Neuronal stem cell (in vitro differentiated cells): Measurements from ENCODE around the gene ARSD.
"Not testable (repeated sequence)": the region's sequence is repeated elsewhere in the genome, so short reads cannot be mapped to it uniquely, and the experiment has no call there.

Source experiments
- DNase-seq: peaks from one replicate; pipeline ENCODE4 v3.0.0-alpha.2; 2013; ENCODE audit warnings: low spot score
- H2AFZ ChIP-seq: one replicate; pipeline ENCODE4 v1.6.1; 2013; ENCODE audit warnings: mild to moderate bottlenecking, low read length, inconsistent platforms
- H2AK5ac ChIP-seq: 2 replicates; pipeline ENCODE4 v1.6.1; 2013; ENCODE audit warnings: low read depth, mild to moderate bottlenecking, inconsistent platforms, low read length, moderate library complexity, mixed read lengths
- H2BK120ac ChIP-seq: 2 replicates; pipeline ENCODE4 v1.6.1; 2013; ENCODE audit warnings: low read depth, mild to moderate bottlenecking, inconsistent platforms, low read length, moderate library complexity, mixed read lengths
- H2BK12ac ChIP-seq: one replicate; pipeline ENCODE4 v1.6.1; 2013; ENCODE audit warnings: low read length, inconsistent platforms
- H2BK15ac ChIP-seq: 2 replicates; pipeline ENCODE4 v1.6.1; 2013; ENCODE audit warnings: mild to moderate bottlenecking, low read length, inconsistent platforms, mixed read lengths
- H2BK5ac ChIP-seq: one replicate; pipeline ENCODE4 v1.6.1; 2013; ENCODE audit warnings: inconsistent platforms, mild to moderate bottlenecking, low read length, moderate library complexity
- H3K14ac ChIP-seq: one replicate; pipeline ENCODE4 v1.6.1; 2013; ENCODE audit warnings: low read length, inconsistent platforms
- H3K18ac ChIP-seq: 2 replicates; pipeline ENCODE4 v1.6.1; 2013; ENCODE audit warnings: low read length, inconsistent platforms
- H3K23ac ChIP-seq: 2 replicates; pipeline ENCODE4 v1.6.1; 2013; ENCODE audit warnings: low read depth, mild to moderate bottlenecking, mixed read lengths, low read length, inconsistent platforms; ENCODE audit not compliant: poor library complexity
- H3K27ac ChIP-seq: replicated peaks from 3 replicates; pipeline ENCODE4 v1.5.1; 2013; ENCODE audit warnings: low read length, inconsistent platforms
- H3K27me3 ChIP-seq, 3 experiments: 2 replicates each; pipeline ENCODE4 v1.6.1; 2013; ENCODE audit warnings: low read length in 3 of 3, mild to moderate bottlenecking in 2 of 3, inconsistent platforms in 1 of 3, low read depth in 1 of 3, mixed read lengths in 1 of 3, moderate library complexity in 1 of 3; ENCODE audit not compliant: control insufficient read depth in 3 of 3, insufficient read depth in 3 of 3
- H3K36me3 ChIP-seq, 2 donors: replicated peaks in 1 of 2; 2 replicates each; pipeline ENCODE4 v1.6.1; 2013; ENCODE audit warnings: low read length in 2 of 2; ENCODE audit not compliant: control insufficient read depth in 2 of 2, insufficient read depth in 2 of 2
- H3K4ac ChIP-seq: 2 replicates; pipeline ENCODE4 v1.6.1; 2013; ENCODE audit warnings: inconsistent platforms, mild to moderate bottlenecking, low read length, moderate library complexity
- H3K4me1 ChIP-seq, 2 donors: 1 replicate in 1 of 2; 2 replicates in 1 of 2; pipeline ENCODE4 v1.6.1; 2013; ENCODE audit warnings: low read length in 2 of 2, low read depth in 1 of 2; ENCODE audit not compliant: control insufficient read depth in 2 of 2, insufficient read depth in 1 of 2
- H3K4me2 ChIP-seq: one replicate; pipeline ENCODE4 v1.6.1; 2013; ENCODE audit warnings: mild to moderate bottlenecking, low read length, inconsistent platforms; ENCODE audit not compliant: insufficient read depth, poor library complexity, severe bottlenecking
- H3K4me3 ChIP-seq, 2 donors: 2 replicates each; pipeline ENCODE4 v1.5.1; 2013; ENCODE audit warnings: low read length in 2 of 2, mild to moderate bottlenecking in 2 of 2, inconsistent platforms in 1 of 2, moderate library complexity in 1 of 2
- H3K79me1 ChIP-seq: one replicate; pipeline ENCODE4 v1.6.1; 2013; ENCODE audit warnings: low read depth, mild to moderate bottlenecking, inconsistent platforms, low read length, moderate library complexity
- H3K9ac ChIP-seq: one replicate; pipeline ENCODE4 v1.6.1; 2013; ENCODE audit warnings: mild to moderate bottlenecking, low read depth, low read length, inconsistent platforms; ENCODE audit not compliant: poor library complexity
- H3K9me3 ChIP-seq, 2 donors: replicated peaks in 1 of 2; 2 replicates each; pipeline versions ENCODE3 to v1.6.1; 2013; ENCODE audit warnings: low read length in 2 of 2, mild to moderate bottlenecking in 2 of 2, inconsistent platforms in 1 of 2, low read depth in 1 of 2, mixed read lengths in 1 of 2, moderate library complexity in 1 of 2; ENCODE audit not compliant: control insufficient read depth in 2 of 2, insufficient read depth in 1 of 2
- H4K8ac ChIP-seq: one replicate; pipeline ENCODE4 v1.6.1; 2013; ENCODE audit warnings: low read depth, mild to moderate bottlenecking, inconsistent platforms, low read length, moderate library complexity
- H4K91ac ChIP-seq: one replicate; pipeline ENCODE4 v1.6.1; 2013; ENCODE audit warnings: low read length, low read depth, mild to moderate bottlenecking, inconsistent platforms; ENCODE audit not compliant: poor library complexity
- WGBS, 2 donors: extraction: QIAGEN DNeasy Blood & Tissue Kit; methylation state at CpG; one replicate each; pipeline ENCODE4 v1.1.7; 2013; ENCODE audit warnings: missing lambda C conversion rate in 2 of 2, mixed read lengths in 1 of 2; ENCODE audit not compliant: insufficient read length in 2 of 2, insufficient replicate concordance in 1 of 2; ENCODE audit errors: extremely low coverage in 2 of 2; 5-methylcytosine and 5-hydroxymethylcytosine counted together

The ARSD gene

DNA sequence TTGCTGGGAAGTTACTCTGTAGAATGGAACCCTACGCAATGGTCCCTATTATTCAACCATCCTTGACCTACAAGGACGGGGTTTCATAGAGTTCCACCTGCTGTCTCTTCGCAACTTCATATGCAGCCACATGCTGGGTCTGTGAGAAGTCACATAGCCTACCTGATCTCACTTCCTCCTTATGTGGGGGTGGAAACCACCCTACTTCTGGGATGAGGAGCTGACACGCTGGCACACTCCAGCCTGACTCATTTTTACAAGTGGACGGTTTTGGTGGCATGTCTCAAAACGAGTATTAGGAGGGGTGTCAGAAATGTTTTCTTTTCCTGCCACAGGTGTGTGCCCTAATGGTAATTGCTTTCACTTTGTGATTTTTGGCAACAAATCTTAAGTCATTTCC, 36.8 kb upstream of the ARSD start:
- Histone ChIP-seq H3K79me1 (no peaks in the 10 kb centered on the region), H3K18ac (no peak overlapping the region), H2AFZ (no peak overlapping the region), H4K91ac (no peak overlapping the region), H3K14ac (no peak overlapping the region), H2BK15ac (no peak overlapping the region), H3K4me1 (peaks cover 0 to 9% of the 10 kb centered on the region in 2 donors), H3K4me2 (no peak overlapping the region), H3K27me3 (no peaks in the 10 kb centered on the region), H2BK5ac (no peak overlapping the region), H3K4ac (no peak overlapping the region), H3K4me3 (no peak overlapping the region), H3K23ac (no peak overlapping the region), H3K9me3 (no peaks in the 10 kb centered on the region), H2AK5ac (no peak overlapping the region), H3K36me3 (no peaks in the 10 kb centered on the region), H3K27ac (no peak overlapping the region), H2BK120ac (no peak overlapping the region), H2BK12ac (no peak overlapping the region), H3K9ac (no peak overlapping the region), H4K8ac (no peak overlapping the region)
- DNase-seq: no peak
- no CpG with 5 or more reads among the region's 6 CpGs for whole genome bisulfite sequencing, 2 donors

DNA sequence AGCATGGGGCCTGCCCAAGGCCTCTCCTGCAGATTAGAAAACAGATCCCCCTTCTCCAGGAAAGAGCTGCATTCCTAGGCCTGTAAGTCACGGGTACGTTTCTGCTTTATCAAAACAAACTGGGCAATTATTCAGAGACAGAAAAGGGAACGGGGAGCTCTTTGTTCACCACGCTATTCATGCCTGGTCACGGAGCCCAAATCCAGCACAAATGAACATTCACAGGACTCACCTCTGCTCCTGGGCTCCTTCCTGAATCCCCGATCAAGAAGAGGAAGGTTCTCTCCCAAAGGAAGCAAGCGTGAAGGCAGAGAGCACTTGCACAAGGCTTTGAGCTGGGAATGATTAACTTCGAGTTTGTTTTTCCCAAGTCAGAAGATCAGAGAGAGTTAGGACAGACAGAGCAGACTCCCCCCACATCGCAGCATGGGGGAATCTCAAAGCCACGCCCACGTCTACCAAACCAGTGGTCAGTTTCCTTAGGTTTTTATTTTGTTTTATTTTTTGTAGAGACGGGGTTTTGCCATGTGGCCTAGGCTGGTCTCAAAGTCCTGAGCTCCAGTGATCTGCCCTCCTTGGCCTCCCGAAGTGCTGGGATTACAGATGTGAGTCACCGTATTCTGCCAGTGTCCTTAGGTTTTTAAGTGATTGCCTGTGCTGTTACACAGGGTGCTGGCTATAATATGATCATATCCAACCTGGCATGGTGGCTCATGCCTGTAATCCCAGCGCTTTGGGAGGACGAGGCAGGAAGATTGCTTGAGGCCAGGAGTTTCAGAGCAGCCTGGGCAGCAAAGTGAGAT, 35.1 kb upstream of the ARSD start:
- peak overlapping the region; percentile 61 for H3K27ac ChIP-seq
- WGBS, 2 donors: no CpG with 5 or more reads among the region's 16 CpGs
- H2BK5ac ChIP-seq: not testable (repeated sequence)

DNA sequence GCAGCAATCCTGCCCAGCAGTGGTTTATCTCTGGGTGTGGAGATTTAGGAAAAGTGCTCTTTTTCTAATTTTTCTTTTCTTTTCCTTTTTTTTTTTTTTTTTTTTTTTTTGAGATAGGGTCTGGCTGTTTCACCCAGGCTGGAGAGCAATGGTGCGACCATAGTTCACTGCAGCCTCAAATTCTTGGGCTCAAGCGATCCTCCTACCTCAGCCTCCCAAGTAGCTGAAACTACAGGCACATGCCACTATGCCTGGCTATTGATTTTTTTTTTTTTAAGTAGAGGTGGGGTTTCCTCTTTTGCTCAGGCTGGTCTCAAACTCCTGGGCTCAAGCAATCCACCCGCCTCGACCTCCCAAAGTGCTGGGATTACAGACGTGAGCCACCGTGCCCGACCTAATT, 34.3 kb upstream of the ARSD start:
- H3K4me1 ChIP-seq, H3K18ac ChIP-seq, DNase-seq, H3K27me3 ChIP-seq, H3K4ac ChIP-seq, H3K9me3 ChIP-seq, H2BK12ac ChIP-seq, H3K27ac ChIP-seq, H3K36me3 ChIP-seq, H3K23ac ChIP-seq, H2BK120ac ChIP-seq, H2AK5ac ChIP-seq, H4K91ac ChIP-seq, H3K14ac ChIP-seq, H3K4me3 ChIP-seq, H4K8ac ChIP-seq, H3K9ac ChIP-seq, H2BK15ac ChIP-seq, H3K4me2 ChIP-seq, H2BK5ac ChIP-seq, H2AFZ ChIP-seq, H3K79me1 ChIP-seq: not testable (repeated sequence)
- WGBS, 2 donors: no CpG with 5 or more reads among the region's 7 CpGs

More for the DNA sequence above, 35.1 kb upstream of the ARSD start:
- not testable (repeated sequence) for H3K27me3 ChIP-seq, H3K4me1 ChIP-seq, H3K9me3 ChIP-seq, H3K4me2 ChIP-seq, H2BK12ac ChIP-seq, H3K79me1 ChIP-seq, H3K23ac ChIP-seq, H2BK15ac ChIP-seq, H3K9ac ChIP-seq, H2AK5ac ChIP-seq, H3K4ac ChIP-seq, H4K8ac ChIP-seq, H3K14ac ChIP-seq, H3K18ac ChIP-seq, H4K91ac ChIP-seq, H3K36me3 ChIP-seq, H2BK120ac ChIP-seq
- DNase-seq: peak; percentile 11
- Histone ChIP-seq H3K4me3 (peak overlapping the region in 1 of 2 donors; percentile 18), H2AFZ (peak overlapping the region; percentile 62)

DNA sequence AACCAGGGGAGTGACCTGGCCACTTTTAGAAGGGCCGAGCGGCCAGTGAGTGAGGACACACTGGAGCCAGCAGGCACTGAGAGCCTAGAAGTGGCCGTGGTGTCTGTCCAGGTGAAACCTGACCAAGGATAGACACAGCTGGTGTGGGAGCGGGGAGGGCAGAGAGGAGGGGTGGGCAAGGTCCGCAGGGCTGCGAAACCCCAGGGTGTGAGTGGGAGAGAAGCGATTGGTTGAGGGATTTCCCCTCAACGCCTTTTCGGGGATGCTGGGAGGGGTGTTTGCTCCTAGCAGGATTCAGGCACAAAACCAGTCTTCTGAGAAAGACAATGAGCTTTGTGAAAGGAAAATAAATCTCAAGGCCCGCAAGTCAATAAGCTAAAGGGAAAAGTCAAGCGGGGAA, 33.2 kb upstream of the ARSD start:
- Histone ChIP-seq H3K18ac (peak overlapping the region; percentile 28), H4K8ac (no peak overlapping the region), H2AFZ (peak overlapping the region; percentile 5), H3K14ac (no peak overlapping the region), H2BK5ac (no peak overlapping the region), H2BK120ac (no peak overlapping the region), H3K27me3 (no peaks in the 10 kb centered on the region), H3K27ac (no peak overlapping the region), H3K23ac (no peak overlapping the region), H2BK15ac (no peak overlapping the region), H2AK5ac (no peak overlapping the region), H3K9ac (no peak overlapping the region), H4K91ac (no peak overlapping the region), H3K4me2 (no peak overlapping the region), H3K4ac (no peak overlapping the region), H3K36me3 (no peaks in the 10 kb centered on the region), H3K4me3 (no peak overlapping the region), H3K79me1 (no peaks in the 10 kb centered on the region), H2BK12ac (no peak overlapping the region), H3K4me1 (peaks cover 0 to 2% of the 10 kb centered on the region in 2 donors), H3K9me3 (no peaks in the 10 kb centered on the region)
- DNase-seq: no peak
- no CpG with 5 or more reads among the region's 11 CpGs for WGBS, 2 donors
